ENCODE measurements around the gene NOP56. TPM values are rescaled to one million over a fixed set of nuclear protein-coding genes. Genes with fewer than 3 reads are reported as not detected.

The NOP56 gene
- total and polyA plus RNA-seq, 8 donors = 81.0 to 241 (median 206) TPM

GRCh38 chr20:2663364-2663886 is 11.0 kb downstream of the NOP56 start:
- H3K27ac ChIP-seq = peak overlapping the region; percentile 88 to 93
- no peaks in the 10 kb centered on the region for H3K9me3 ChIP-seq
- peak overlapping the region; percentile 89 to 99 for H3K4me3 ChIP-seq
- H3K27me3 ChIP-seq = no peaks in the 10 kb centered on the region
- peak; percentile 4 for ATAC-seq
- peaks cover 4 to 16% of the 10 kb centered on the region in 2 donors for H3K4me1 ChIP-seq
- intact Hi-C loops (cut with DNase I) = no loop called here
- no peak for DNase-seq
- TF ChIP-seq, protein P1, sequence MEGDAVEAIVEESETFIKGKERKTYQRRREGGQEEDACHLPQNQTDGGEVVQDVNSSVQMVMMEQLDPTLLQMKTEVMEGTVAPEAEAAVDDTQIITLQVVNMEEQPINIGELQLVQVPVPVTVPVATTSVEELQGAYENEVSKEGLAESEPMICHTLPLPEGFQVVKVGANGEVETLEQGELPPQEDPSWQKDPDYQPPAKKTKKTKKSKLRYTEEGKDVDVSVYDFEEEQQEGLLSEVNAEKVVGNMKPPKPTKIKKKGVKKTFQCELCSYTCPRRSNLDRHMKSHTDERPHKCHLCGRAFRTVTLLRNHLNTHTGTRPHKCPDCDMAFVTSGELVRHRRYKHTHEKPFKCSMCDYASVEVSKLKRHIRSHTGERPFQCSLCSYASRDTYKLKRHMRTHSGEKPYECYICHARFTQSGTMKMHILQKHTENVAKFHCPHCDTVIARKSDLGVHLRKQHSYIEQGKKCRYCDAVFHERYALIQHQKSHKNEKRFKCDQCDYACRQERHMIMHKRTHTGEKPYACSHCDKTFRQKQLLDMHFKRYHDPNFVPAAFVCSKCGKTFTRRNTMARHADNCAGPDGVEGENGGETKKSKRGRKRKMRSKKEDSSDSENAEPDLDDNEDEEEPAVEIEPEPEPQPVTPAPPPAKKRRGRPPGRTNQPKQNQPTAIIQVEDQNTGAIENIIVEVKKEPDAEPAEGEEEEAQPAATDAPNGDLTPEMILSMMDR (IDR thresholded peaks at IDR 0.05) = no peak
- peaks cover 0 to 48% of the 10 kb centered on the region in 2 donors for H3K36me3 ChIP-seq

- Histone ChIP-seq H3K27me3 (no peaks in the 10 kb centered on the region), H3K36me3 (peaks cover 0 to 41% of the 10 kb centered on the region in 2 donors), H3K4me3 (peak within 1 kb of the TSS; percentile 89 to 99), H3K9me3 (no peaks in the 10 kb centered on the region), H3K27ac (peak within 1 kb of the TSS; percentile 88 to 93), H3K4me1 (peaks cover 4 to 16% of the 10 kb centered on the region in 2 donors)
- peak; percentile 98 for ATAC-seq
- DNase-seq = peak; percentile 90 to 96 (median 93)
- TF ChIP-seq, protein P1 (IDR thresholded peaks at IDR 0.05) = no peak
- intact Hi-C loops (cut with DNase I) = no loop called here
Observed at GRCh38 chr20:2663887-2664719, 11.7 kb downstream of the NOP56 start, which contains the start of gene IDH3B. TSS of gene IDH3B (minus strand) at chr20:2664216. CDS start at chr20:2664188, 28 bp downstream.

DNA sequence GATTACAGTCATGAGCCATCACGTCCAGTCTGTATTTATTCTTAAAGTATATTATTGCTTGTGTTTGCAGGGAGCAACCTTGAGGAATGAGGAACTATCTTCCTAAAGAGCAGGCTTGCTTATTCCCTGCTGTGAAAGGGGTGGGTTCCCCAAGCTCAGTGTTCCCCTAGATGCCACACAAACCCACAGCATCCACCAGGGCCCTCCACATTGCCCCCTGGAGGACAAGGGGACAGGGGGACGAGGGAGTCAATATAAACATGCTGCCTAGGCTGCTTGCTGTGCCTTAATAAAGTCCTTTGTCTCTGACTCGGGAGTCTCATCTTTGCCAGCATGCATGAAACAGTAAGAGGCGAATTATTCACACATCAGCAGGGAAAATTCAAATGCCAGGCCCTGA is 19.5 kb downstream of the NOP56 start:
- Histone ChIP-seq H3K9me3 (no peaks in the 10 kb centered on the region), H3K4me3 (no peak overlapping the region), H3K27me3 (no peaks in the 10 kb centered on the region), H3K4me1 (no peaks in the 10 kb centered on the region), H3K36me3 (no peaks in the 10 kb centered on the region), H3K27ac (no peak overlapping the region)
- TF ChIP-seq, protein P1 (IDR thresholded peaks at IDR 0.05) = no peak
- DNase-seq = no peak
- intact Hi-C loops (cut with DNase I) = no loop called here
- ATAC-seq = no peak

- H3K9me3 ChIP-seq = no peaks in the 10 kb centered on the region
- intact Hi-C loops (cut with DNase I) = no loop called here
- H3K36me3 ChIP-seq = no peaks in the 10 kb centered on the region
- TF ChIP-seq, protein P1 (IDR thresholded peaks at IDR 0.05) = no peak
- no peak overlapping the region for H3K27ac ChIP-seq
- H3K4me3 ChIP-seq = no peak overlapping the region
- ATAC-seq (no peak), DNase-seq (no peak)
- no peaks in the 10 kb centered on the region for H3K27me3 ChIP-seq
- no peaks in the 10 kb centered on the region for H3K4me1 ChIP-seq
Observed at GRCh38 chr20:2672446-2672845, 20.0 kb downstream of the NOP56 start.

DNA sequence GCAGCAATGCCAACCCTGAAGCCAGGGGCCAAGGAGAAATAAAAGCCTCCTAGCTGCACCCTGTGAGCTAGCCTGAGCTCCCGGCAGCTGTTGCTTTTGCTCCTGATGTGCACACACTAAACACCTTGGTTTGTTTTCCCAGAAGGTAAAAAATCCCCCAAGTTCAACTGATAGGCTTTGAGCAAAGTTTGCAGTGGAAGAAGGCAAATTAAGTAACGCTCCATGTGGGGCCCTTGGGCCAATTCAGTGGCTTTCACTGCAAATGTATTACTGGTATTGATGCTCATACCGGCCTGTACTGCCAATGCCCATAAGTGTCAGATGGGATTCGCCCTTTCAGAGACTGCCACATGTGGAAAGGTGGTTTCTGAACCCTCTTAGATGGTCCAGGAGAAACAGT is 21.0 kb downstream of the NOP56 start:
- ATAC-seq (no peak), DNase-seq (no peak)
- intact Hi-C loops (cut with DNase I) = no loop called here
- no peaks in the 10 kb centered on the region for H3K9me3 ChIP-seq
- H3K4me3 ChIP-seq = no peak overlapping the region
- H3K27ac ChIP-seq = no peak overlapping the region
- TF ChIP-seq, protein P1 (IDR thresholded peaks at IDR 0.05) = no peak
- no peaks in the 10 kb centered on the region for H3K27me3 ChIP-seq
- H3K36me3 ChIP-seq = no peaks in the 10 kb centered on the region
- no peaks in the 10 kb centered on the region for H3K4me1 ChIP-seq

Data from left lung (tissue), 10 donors.